GM12878 (cell line): Measurements from ENCODE around the gene TCF7. TPM values are rescaled to one million over a fixed set of nuclear protein-coding genes. Genes with fewer than 3 reads are reported as not detected.

Experiments
- ATAC-seq: fragments of 200-7000 bp; cut with Tn5 transposase; 3 replicates; pipeline ENCODE4 v1.9.1; 2020; ENCODE audit warnings: mild to moderate bottlenecking, moderate library complexity
- BruUV-seq: library from RNA; stranded (reverse); fragments of 400-500 nt; replicated peaks from 2 replicates; lab custom pipeline; 2021; lab: Mats Ljungman, UMichigan
- CTCF ChIA-PET: fragments of 300-600 bp; sonication (Branson Sonifier 250); formaldehyde crosslinking; extraction: SDS; loops from one replicate; lab custom pipeline; 2021; ENCODE audit warnings: inconsistent platforms; lab: Yijun Ruan, JAX
- POLR2A ChIA-PET: fragments of 350-600 bp; formaldehyde crosslinking; extraction: SDS; loops from one replicate; lab custom pipeline; 2021; ENCODE audit warnings: inconsistent platforms; lab: Charles Lee
- RAD21 ChIA-PET: fragments of 300-600 bp; sonication (Branson Sonifier 250); formaldehyde crosslinking; loops from one replicate; lab custom pipeline; 2023; ENCODE audit warnings: antibody characterized with exemption; ENCODE audit not compliant: unreplicated experiment; lab: Charles Lee
- SMC1A ChIA-PET: fragments of 300-600 bp; sonication (Branson Sonifier 250); formaldehyde crosslinking; loops from one replicate; lab custom pipeline; 2023; ENCODE audit not compliant: unreplicated experiment, uncharacterized antibody; lab: Charles Lee
- DNase-seq: peaks from one replicate; pipeline ENCODE4 v3.0.0-alpha.2; 2011; ENCODE audit warnings: low read depth, low spot score
- FAIRE-seq: peaks from 3 replicates; lab custom pipeline; 2011; peaks lifted over from hg19 to GRCh38; lab: Jason Lieb, UNC
- H2AFZ ChIP-seq: 2 replicates; pipeline ENCODE4 v1.6.0; 2011; ENCODE audit warnings: low read depth, low read length, control low read depth; ENCODE audit not compliant: control insufficient read depth
- H3K27ac ChIP-seq: 2 replicates; pipeline ENCODE4 v1.5.1; 2011; ENCODE audit warnings: control low read depth; ENCODE audit not compliant: control insufficient read depth, insufficient read depth
- H3K27me3 ChIP-seq, 2 experiments: replicated peaks in 1 of 2; 2 replicates each; pipeline versions ENCODE4 v1.6.0 to v1.6.1; 2011; ENCODE audit warnings: low read length in 1 of 2; ENCODE audit not compliant: control insufficient read depth in 2 of 2, insufficient read depth in 2 of 2
- H3K36me3 ChIP-seq, 2 experiments: 2 replicates each; pipeline ENCODE4 v1.5.1; 2011; ENCODE audit warnings: low read length in 1 of 2; ENCODE audit not compliant: control insufficient read depth in 2 of 2, insufficient read depth in 2 of 2
- H3K4me1 ChIP-seq: 2 replicates; pipeline ENCODE4 v1.6.1; 2011; ENCODE audit warnings: mild to moderate bottlenecking, low read length, moderate library complexity, mixed read lengths; ENCODE audit not compliant: control insufficient read depth, insufficient read depth
- H3K4me2 ChIP-seq: 2 replicates; pipeline ENCODE4 v1.6.0; 2011; ENCODE audit warnings: control low read depth; ENCODE audit not compliant: control insufficient read depth, insufficient read depth
- H3K4me3 ChIP-seq: fragments of 200-600 bp; sonication (generic); 2 replicates; pipeline ENCODE4 v1.5.1; 2016
- H3K79me2 ChIP-seq: 2 replicates; pipeline ENCODE4 v1.6.0; 2011; ENCODE audit warnings: low read length; ENCODE audit not compliant: control insufficient read depth, insufficient read depth
- H3K9ac ChIP-seq: 2 replicates; pipeline ENCODE4 v1.8.0; 2011; ENCODE audit warnings: low read length, control low read depth, mixed read lengths; ENCODE audit not compliant: control insufficient read depth, insufficient read depth
- H3K9me3 ChIP-seq: replicated peaks from 3 replicates; pipeline ENCODE4 v1.5.1; 2011; ENCODE audit warnings: mild to moderate bottlenecking, low read length; ENCODE audit not compliant: control insufficient read depth, insufficient read depth
- H4K20me1 ChIP-seq: 2 replicates; pipeline ENCODE4 v1.6.0; 2011; ENCODE audit not compliant: control insufficient read depth, insufficient read depth
- CHD4 ChIP-seq: fragments of 200-600 bp; sonication (generic); IDR thresholded peaks from 2 replicates; pipeline ENCODE4 v1.6.1; 2016; ENCODE audit warnings: mild to moderate bottlenecking
- SRF ChIP-seq, 2 experiments: IDR thresholded peaks; 2 replicates each; pipeline ENCODE4 v1.6.1; 2011; ENCODE audit warnings: low read depth in 2 of 2, low read length in 2 of 2, mild to moderate bottlenecking in 1 of 2, moderate library complexity in 1 of 2
- ZNF24 ChIP-seq: fragments of 450-650 bp; IDR thresholded peaks from 2 replicates; pipeline ENCODE4 v1.6.1; 2017; ENCODE audit warnings: antibody characterized with exemption, mild to moderate bottlenecking
- ZNF687 ChIP-seq: fragments of 450-650 bp; IDR thresholded peaks from 2 replicates; pipeline ENCODE4 v1.6.1; 2017; ENCODE audit warnings: mild to moderate bottlenecking, moderate library complexity
- WGBS: methylation state at CpG from one replicate; pipeline ENCODE4 v1.1.6; 2016; ENCODE audit warnings: low lambda C conversion rate; ENCODE audit not compliant: insufficient replicate concordance, insufficient coverage; ENCODE audit errors: missing lambda C conversion rate; 5-methylcytosine and 5-hydroxymethylcytosine counted together
- in situ Hi-C: fragments of 300-500 bp; cut with MboI; formaldehyde crosslinking; loops from 9 replicates; pipeline ENCODE4 v1.14.3; 2018; ENCODE audit warnings: mixed read lengths
- intact Hi-C: fragments of 100-400 bp; cut with micrococcal nuclease; formaldehyde crosslinking; loops from one replicate; pipeline ENCODE4 v1.14.2; 2022; ENCODE audit not compliant: unreplicated experiment
- polyA plus RNA-seq, 11 experiments: library from polyadenylated mRNA; depleted of rRNA in 4 of 11; unstranded in 6 of 11; stranded (reverse) in 5 of 11; fragments of >200 nt; fragmentation: Nextera tagmentation in 4 of 11; fragmentation: Illumina TruSeq in 1 of 11; extraction: Ambion mirVana in 4 of 11; extraction: Trizol in 1 of 11; gene quantifications; 1 replicate in 1 of 11; 2 replicates in 10 of 11; pipeline versions ENCODE4 v1.2.1 to v1.2.3, GENCODE V29; 2011 to 2016; ENCODE audit warnings: inconsistent platforms in 2 of 11, missing spikeins in 2 of 11, low read depth in 1 of 11
- total RNA-seq, 4 experiments: library from RNA; depleted of rRNA in 3 of 4; stranded (reverse); fragments of >200 nt in 3 of 4; fragmentation: Illumina TruSeq in 1 of 4; extraction: Trizol in 1 of 4; gene quantifications; 2 replicates each; pipeline versions ENCODE4 v1.2.1 to v1.2.3, GENCODE V29; 2013 to 2021
- TF ChIP-seq, protein P1 (sequence below): fragments of 450-650 bp; formaldehyde crosslinking; IDR thresholded peaks from 2 replicates; pipeline ENCODE4 v1.4.0; 2020; ENCODE audit warnings: mild to moderate bottlenecking, moderate library complexity

Gene TCF7
- total and polyA plus RNA-seq, 10 of the 15 experiments (the other 5 are each of a cell fraction or from before 2014, with no cell fraction given): 10.0 to 60.2 (median 23.6) TPM

DNA sequence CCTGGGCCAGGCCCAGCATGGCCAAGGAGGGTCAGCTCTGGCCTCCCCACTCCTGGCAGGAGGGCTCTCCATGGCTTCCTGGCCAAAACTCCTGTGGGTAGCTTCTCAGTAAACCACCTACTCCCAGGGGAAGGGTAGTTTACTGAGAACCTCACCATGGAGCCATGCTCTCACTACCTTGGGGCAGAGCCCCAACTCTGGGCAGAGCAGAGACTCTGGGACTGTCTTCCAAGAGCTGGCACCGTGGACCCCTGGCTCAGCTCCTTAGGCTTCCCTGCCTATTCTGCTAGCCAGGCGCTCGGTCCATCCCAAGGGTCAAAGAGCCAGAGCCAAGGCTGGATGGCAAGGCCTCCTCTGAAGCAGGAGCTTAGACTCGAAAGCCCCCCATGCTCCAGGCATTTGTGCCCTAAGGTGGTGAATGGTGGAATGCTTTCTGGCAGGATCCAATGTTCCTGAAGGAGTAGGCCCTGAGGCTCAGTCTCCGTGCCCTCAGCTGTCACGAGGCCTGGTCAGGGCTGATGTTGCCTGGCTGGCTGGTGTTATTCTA lies 19.6 kb downstream of the TCF7 start:
- ChIA-PET SMC1A (interaction anchor here (1.1 to 21.6 kb wide), 2 partner anchors 10 to 95 kb away, joined by 3 to 441 read pairs; no protein-coding TSS in a partner anchor), POLR2A (interaction anchor here (0.5 to 19.5 kb wide), 3 partner anchors 7 to 640 kb away, joined by 3 to 291 read pairs (median 102); partner anchors contain the start of gene TCF7), RAD21 (interaction anchor here (0.8 to 12.6 kb wide), 5 partner anchors 9 to 94 kb away, joined by 4 to 128 read pairs (median 7); partner anchors contain the start of gene TCF7), CTCF (interaction anchor here (1.6 to 24.1 kb wide), 3 partner anchors 11 to 95 kb away, joined by 5 to 792 read pairs (median 7); no protein-coding TSS in a partner anchor)
- no peak overlapping the region; the same call in 1 of the 2 replicates for H3K4me2 ChIP-seq
- H3K9ac ChIP-seq: no peak overlapping the region
- 87% methylated on average over 6 of the region's 6 CpGs for WGBS
- DNase-seq (no peak), ATAC-seq (no peak), FAIRE-seq (no peak)
- peaks cover 75% of the 10 kb centered on the region for H3K4me1 ChIP-seq
- H3K79me2 ChIP-seq: peaks cover 39% of the 10 kb centered on the region
- no peaks in the 10 kb centered on the region for H3K9me3 ChIP-seq
- no peak overlapping the region for H2AFZ ChIP-seq
- peak overlapping the region; percentile 98 for H3K27ac ChIP-seq
- no peak overlapping the region for H3K4me3 ChIP-seq
- no peaks in the 10 kb centered on the region for H4K20me1 ChIP-seq
- in situ Hi-C loops (no loop called here), intact Hi-C loops (loop anchor here (2.0 kb wide), 2 partner anchors 19 to 63 kb away; partner anchors contain the start of gene TCF7)
- BruUV-seq: no TSS peak
- peaks cover 14 to 21% of the 10 kb centered on the region in 2 experiments for H3K36me3 ChIP-seq
- no peaks in the 10 kb centered on the region for H3K27me3 ChIP-seq
- TF ChIP-seq SRF (IDR thresholded peaks at IDR 0.05; ENCODE audit: low read depth in 2 of 2, low read length in 2 of 2) (no peak), ZNF24 (no peak), CHD4 (no peak), ZNF687 (peak; percentile 60)
- TF ChIP-seq, protein P1, sequence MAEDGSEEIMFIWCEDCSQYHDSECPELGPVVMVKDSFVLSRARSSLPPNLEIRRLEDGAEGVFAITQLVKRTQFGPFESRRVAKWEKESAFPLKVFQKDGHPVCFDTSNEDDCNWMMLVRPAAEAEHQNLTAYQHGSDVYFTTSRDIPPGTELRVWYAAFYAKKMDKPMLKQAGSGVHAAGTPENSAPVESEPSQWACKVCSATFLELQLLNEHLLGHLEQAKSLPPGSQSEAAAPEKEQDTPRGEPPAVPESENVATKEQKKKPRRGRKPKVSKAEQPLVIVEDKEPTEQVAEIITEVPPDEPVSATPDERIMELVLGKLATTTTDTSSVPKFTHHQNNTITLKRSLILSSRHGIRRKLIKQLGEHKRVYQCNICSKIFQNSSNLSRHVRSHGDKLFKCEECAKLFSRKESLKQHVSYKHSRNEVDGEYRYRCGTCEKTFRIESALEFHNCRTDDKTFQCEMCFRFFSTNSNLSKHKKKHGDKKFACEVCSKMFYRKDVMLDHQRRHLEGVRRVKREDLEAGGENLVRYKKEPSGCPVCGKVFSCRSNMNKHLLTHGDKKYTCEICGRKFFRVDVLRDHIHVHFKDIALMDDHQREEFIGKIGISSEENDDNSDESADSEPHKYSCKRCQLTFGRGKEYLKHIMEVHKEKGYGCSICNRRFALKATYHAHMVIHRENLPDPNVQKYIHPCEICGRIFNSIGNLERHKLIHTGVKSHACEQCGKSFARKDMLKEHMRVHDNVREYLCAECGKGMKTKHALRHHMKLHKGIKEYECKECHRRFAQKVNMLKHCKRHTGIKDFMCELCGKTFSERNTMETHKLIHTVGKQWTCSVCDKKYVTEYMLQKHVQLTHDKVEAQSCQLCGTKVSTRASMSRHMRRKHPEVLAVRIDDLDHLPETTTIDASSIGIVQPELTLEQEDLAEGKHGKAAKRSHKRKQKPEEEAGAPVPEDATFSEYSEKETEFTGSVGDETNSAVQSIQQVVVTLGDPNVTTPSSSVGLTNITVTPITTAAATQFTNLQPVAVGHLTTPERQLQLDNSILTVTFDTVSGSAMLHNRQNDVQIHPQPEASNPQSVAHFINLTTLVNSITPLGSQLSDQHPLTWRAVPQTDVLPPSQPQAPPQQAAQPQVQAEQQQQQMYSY (CRISPR knock-in tag): no peak
- TF ChIP-seq, all 136 proteins: peak for 1
